ENCODE data around the gene GATAD2B.

Gene GATAD2B

GRCh38 chr1:153968000-153968363 lies 45.2 kb upstream of the GATAD2B start:
- H3K27me3 ChIP-seq (ENCODE audit: insufficient read depth, poor library complexity, severe bottlenecking) = no peaks in the 10 kb centered on the region
- peak overlapping the region; percentile 94 for H3K27ac ChIP-seq (replicated peaks)
- TF ChIP-seq GABPA (IDR thresholded peaks at IDR 0.05; ENCODE audit: low read depth) (no peak), REST (IDR thresholded peaks at IDR 0.05; ENCODE audit: insufficient replicate concordance, low read depth) (no peak), SPI1 (IDR thresholded peaks at IDR 0.05; ENCODE audit: borderline replicate concordance, low read depth) (no peak), POLR2AphosphoS5 (IDR thresholded peaks at IDR 0.05; ENCODE audit: low read depth) (no peak)
- TF ChIP-seq, protein P1, sequence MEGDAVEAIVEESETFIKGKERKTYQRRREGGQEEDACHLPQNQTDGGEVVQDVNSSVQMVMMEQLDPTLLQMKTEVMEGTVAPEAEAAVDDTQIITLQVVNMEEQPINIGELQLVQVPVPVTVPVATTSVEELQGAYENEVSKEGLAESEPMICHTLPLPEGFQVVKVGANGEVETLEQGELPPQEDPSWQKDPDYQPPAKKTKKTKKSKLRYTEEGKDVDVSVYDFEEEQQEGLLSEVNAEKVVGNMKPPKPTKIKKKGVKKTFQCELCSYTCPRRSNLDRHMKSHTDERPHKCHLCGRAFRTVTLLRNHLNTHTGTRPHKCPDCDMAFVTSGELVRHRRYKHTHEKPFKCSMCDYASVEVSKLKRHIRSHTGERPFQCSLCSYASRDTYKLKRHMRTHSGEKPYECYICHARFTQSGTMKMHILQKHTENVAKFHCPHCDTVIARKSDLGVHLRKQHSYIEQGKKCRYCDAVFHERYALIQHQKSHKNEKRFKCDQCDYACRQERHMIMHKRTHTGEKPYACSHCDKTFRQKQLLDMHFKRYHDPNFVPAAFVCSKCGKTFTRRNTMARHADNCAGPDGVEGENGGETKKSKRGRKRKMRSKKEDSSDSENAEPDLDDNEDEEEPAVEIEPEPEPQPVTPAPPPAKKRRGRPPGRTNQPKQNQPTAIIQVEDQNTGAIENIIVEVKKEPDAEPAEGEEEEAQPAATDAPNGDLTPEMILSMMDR (IDR thresholded peaks at IDR 0.05; ENCODE audit: insufficient read depth, low read length) = no peak
- peak overlapping the region; percentile 62 for H3K4me3 ChIP-seq (replicated peaks; ENCODE audit: insufficient read depth, low read length)
- no peak for DNase-seq (ENCODE audit: low read depth in 1 of 2, low spot score in 1 of 2)

- H3K27ac ChIP-seq (replicated peaks) = peak within 1 kb of the TSS; percentile 94
- peak; percentile 96 to 97 for DNase-seq (ENCODE audit: low read depth in 1 of 2, low spot score in 1 of 2)
- no peaks in the 10 kb centered on the region for H3K27me3 ChIP-seq (ENCODE audit: insufficient read depth, poor library complexity, severe bottlenecking)
- peak within 1 kb of the TSS; percentile 62 for H3K4me3 ChIP-seq (replicated peaks; ENCODE audit: insufficient read depth, low read length)
- TF ChIP-seq, protein P1 (IDR thresholded peaks at IDR 0.05; ENCODE audit: insufficient read depth, low read length) = peak; percentile 28
- TF ChIP-seq SPI1 (IDR thresholded peaks at IDR 0.05; ENCODE audit: borderline replicate concordance, low read depth) (no peak), GABPA (IDR thresholded peaks at IDR 0.05; ENCODE audit: low read depth) (peak; percentile 24; the same call in 1 of the 2 replicates), REST (IDR thresholded peaks at IDR 0.05; ENCODE audit: insufficient replicate concordance, low read depth) (peak; percentile 62), POLR2AphosphoS5 (IDR thresholded peaks at IDR 0.05; ENCODE audit: low read depth) (peak; percentile 80)
Measured at GRCh38 chr1:153967107-153967999, 44.6 kb upstream of the GATAD2B start, which contains the start of gene CREB3L4. TSS of gene CREB3L4 (plus strand) at chr1:153967902. CDS start at chr1:153968526, 624 bp downstream.

GRCh38 chr1:153963850-153964331 lies 41.1 kb upstream of the GATAD2B start:
- Histone ChIP-seq H3K27me3 (ENCODE audit: insufficient read depth, poor library complexity, severe bottlenecking) (no peaks in the 10 kb centered on the region), H3K4me3 (replicated peaks; ENCODE audit: insufficient read depth, low read length) (peak overlapping the region; percentile 64), H3K27ac (replicated peaks) (peak overlapping the region; percentile 79)
- no peak for TF ChIP-seq REST (IDR thresholded peaks at IDR 0.05; ENCODE audit: insufficient replicate concordance, low read depth)
- no peak for DNase-seq (ENCODE audit: low read depth in 1 of 2, low spot score in 1 of 2)
